ENCODE measurements around the gene VMP1.

The VMP1 gene

DNA sequence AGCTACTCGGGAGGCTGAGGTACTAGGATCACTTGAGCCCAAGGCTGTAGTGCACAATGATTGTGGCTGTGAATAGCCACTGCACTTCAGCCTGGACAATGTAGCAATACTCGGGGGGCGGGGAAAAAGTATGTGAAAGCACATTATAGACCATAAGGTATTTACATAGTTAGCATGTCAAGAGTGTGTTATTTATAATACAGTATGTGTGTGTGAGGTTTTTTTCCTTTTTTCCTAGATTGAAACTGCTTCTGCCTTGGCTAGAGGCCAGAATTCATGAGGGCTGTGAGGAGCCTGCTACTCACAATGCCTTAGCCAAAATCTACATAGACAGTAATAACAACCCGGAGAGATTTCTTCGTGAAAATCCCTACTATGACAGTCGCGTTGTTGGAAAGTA lies 30.7 kb upstream of the VMP1 start:
- TF ChIP-seq, protein P1, sequence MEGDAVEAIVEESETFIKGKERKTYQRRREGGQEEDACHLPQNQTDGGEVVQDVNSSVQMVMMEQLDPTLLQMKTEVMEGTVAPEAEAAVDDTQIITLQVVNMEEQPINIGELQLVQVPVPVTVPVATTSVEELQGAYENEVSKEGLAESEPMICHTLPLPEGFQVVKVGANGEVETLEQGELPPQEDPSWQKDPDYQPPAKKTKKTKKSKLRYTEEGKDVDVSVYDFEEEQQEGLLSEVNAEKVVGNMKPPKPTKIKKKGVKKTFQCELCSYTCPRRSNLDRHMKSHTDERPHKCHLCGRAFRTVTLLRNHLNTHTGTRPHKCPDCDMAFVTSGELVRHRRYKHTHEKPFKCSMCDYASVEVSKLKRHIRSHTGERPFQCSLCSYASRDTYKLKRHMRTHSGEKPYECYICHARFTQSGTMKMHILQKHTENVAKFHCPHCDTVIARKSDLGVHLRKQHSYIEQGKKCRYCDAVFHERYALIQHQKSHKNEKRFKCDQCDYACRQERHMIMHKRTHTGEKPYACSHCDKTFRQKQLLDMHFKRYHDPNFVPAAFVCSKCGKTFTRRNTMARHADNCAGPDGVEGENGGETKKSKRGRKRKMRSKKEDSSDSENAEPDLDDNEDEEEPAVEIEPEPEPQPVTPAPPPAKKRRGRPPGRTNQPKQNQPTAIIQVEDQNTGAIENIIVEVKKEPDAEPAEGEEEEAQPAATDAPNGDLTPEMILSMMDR (IDR thresholded peaks at IDR 0.05; ENCODE audit: extremely low read depth, missing control alignments), result no peak
- no peak for DNase-seq (ENCODE audit: low spot score)

DNA sequence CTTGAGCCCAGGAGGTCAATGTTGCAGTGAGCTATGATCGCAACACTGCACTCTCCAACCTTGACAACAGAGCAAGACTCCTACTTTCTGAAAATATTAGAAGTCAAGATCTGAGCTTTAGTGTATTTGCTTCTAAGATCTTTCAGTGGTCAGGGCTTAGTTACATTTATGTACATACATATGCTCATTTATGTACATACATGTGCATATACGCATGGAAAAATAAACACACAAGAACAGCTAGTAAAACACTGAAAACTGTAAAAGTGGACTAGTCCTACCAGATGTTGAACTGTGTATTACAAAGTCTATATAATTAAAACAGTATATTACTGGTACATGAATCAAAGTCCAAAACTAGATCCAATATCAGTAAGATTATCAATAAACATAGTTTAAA lies 28.5 kb upstream of the VMP1 start:
- TF ChIP-seq, protein P1 (IDR thresholded peaks at IDR 0.05; ENCODE audit: extremely low read depth, missing control alignments), result no peak
- no peak for DNase-seq (ENCODE audit: low spot score)

DNA sequence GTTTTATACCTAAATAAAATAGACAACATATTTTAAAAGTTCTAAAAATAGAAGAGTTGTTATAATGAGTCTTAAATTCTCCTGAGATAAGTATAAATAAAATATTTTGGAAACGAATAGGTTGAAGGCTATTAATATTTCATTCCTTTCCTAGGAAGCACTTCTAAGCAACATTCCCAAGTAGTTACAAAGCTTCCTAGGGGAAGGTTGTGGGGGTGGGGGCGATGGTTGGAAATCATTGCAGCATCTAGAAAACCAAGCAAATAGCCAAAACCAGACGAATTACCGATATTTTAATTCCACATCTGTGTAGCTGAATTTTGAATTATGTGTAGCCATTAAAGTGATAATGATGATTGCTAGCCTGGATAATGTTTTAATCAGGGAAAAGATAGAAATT lies 27.1 kb upstream of the VMP1 start:
- no peak for DNase-seq (ENCODE audit: low spot score)

DNA sequence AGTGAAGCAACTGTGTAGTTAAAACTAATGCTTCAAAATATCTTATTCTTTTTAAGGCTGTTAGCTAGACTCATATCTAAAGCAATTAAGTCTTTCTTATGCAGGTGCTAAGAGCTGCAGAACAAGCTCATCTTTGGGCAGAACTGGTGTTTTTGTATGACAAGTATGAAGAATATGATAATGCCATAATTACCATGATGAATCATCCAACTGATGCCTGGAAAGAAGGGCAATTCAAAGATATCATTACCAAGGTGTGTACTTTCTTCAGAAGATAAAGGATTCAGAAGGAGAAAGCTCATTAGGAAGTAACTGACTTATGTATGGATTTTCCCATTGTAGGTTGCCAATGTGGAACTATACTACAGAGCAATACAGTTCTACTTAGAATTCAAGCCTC lies 24.2 kb upstream of the VMP1 start:
- no peak for DNase-seq (ENCODE audit: low spot score)
- TF ChIP-seq, protein P1 (IDR thresholded peaks at IDR 0.05; ENCODE audit: extremely low read depth, missing control alignments), result no peak

More for the DNA sequence above, 27.1 kb upstream of the VMP1 start:
- TF ChIP-seq, protein P1 (IDR thresholded peaks at IDR 0.05; ENCODE audit: extremely low read depth, missing control alignments), result no peak

DNA sequence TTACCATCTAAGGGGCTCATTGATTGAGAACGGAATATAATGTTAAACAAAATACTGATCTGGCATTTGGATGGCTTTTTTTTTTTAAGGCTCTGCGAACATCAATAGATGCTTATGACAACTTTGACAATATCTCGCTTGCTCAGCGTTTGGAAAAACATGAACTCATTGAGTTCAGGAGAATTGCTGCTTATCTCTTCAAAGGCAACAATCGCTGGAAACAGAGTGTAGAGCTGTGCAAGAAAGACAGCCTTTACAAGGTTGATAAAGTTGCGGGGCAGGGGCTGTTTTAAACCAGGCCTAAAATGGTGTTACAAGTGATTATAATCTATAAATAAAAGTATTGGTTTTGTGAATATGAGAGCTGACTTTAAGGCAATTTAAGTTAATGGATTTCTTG lies 22.5 kb upstream of the VMP1 start:
- TF ChIP-seq, protein P1 (IDR thresholded peaks at IDR 0.05; ENCODE audit: extremely low read depth, missing control alignments), result no peak
- DNase-seq (ENCODE audit: low spot score), result no peak

DNA sequence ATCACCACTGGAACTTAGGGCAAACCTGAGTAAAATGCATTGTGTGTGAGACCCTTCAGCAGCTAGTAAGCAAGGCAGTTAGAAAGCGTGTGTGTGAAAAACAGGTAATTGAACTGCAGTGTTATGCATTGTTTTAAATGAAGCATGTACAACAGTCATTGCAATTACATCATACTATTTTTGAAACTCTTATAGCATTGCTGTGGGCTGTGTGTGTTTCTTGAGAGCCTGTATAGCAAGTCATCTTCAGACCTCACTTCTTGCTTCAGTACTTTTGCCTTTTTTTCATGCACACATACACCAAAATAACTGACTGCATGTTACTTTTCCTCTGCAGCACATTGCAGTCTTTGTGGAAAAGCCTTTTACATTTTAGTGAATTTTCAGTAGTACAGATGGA lies 19.4 kb upstream of the VMP1 start:
- TF ChIP-seq, protein P1 (IDR thresholded peaks at IDR 0.05; ENCODE audit: extremely low read depth, missing control alignments), result no peak
- DNase-seq (ENCODE audit: low spot score), result no peak

DNA sequence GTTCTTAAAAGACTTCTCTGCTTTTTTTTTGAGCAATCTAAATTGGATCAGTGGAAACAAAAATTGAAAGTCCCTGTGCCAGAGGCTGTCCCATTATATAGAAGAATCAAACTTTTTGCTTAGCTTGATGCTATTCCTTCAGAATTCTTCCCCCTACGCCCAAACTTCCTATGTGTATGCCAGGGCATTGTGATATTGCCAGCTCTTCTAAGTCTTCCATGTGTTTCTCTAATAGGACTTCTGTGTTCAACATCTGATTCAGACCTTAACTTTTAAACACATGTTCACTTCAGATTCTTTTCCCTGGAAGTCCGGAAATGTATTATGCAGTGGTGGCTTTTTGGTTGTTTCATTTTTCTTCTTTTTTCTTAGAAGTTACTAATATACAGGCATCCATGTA lies 19.0 kb upstream of the VMP1 start:
- DNase-seq (ENCODE audit: low spot score), result no peak
- TF ChIP-seq, protein P1 (IDR thresholded peaks at IDR 0.05; ENCODE audit: extremely low read depth, missing control alignments), result no peak
